GM19351 (cell line): ENCODE data around the gene MXD1.
"Not testable (repeated sequence)": the region's sequence is repeated elsewhere in the genome, so short reads cannot be mapped to it uniquely, and the experiment has no call there.

Experiments used
- ATAC-seq: cut with Tn5 transposase; IDR thresholded peaks from one replicate; pipeline ENCODE4 v1.9.1; 2021; ENCODE audit warnings: mild to moderate bottlenecking, moderate library complexity; ENCODE audit not compliant: unreplicated experiment

The MXD1 gene

GRCh38 chr2:69950671-69951070, 35.8 kb downstream of the MXD1 start:
- not testable (repeated sequence) for ATAC-seq

GRCh38 chr2:69952336-69953115, 37.6 kb downstream of the MXD1 start:
- no peak for ATAC-seq

- no peak for ATAC-seq
Observed at GRCh38 chr2:69954084-69954483, 39.2 kb downstream of the MXD1 start.

- ATAC-seq: no peak
Observed at GRCh38 chr2:69955029-69955428, 40.1 kb downstream of the MXD1 start.

- no peak for ATAC-seq
Observed at GRCh38 chr2:69956475-69956979, 41.6 kb downstream of the MXD1 start.

- ATAC-seq: no peak
Observed at GRCh38 chr2:69957965-69958364, 43.1 kb downstream of the MXD1 start.

- ATAC-seq: no peak
Observed at GRCh38 chr2:69958480-69958879, 43.6 kb downstream of the MXD1 start.

- ATAC-seq: no peak
Observed at GRCh38 chr2:69959425-69959824, 44.5 kb downstream of the MXD1 start.

- ATAC-seq: no peak
Observed at GRCh38 chr2:69960821-69961220, 45.9 kb downstream of the MXD1 start.

- ATAC-seq: no peak
Observed at GRCh38 chr2:69961496-69961895, 46.6 kb downstream of the MXD1 start, which contains the start of gene ASPRV1. TSS of gene ASPRV1 (minus strand) at chr2:69961631. CDS start at chr2:69961436, 195 bp downstream.

GRCh38 chr2:69962986-69963730, 48.2 kb downstream of the MXD1 start:
- ATAC-seq: no peak

GRCh38 chr2:69964353-69964841, 49.5 kb downstream of the MXD1 start:
- ATAC-seq: no peak

GRCh38 chr2:69965756-69966445, 51.0 kb downstream of the MXD1 start:
- no peak for ATAC-seq

- ATAC-seq: no peak
Observed at GRCh38 chr2:69966496-69966895, 51.6 kb downstream of the MXD1 start.

- no peak for ATAC-seq
Observed at GRCh38 chr2:69968609-69969008, 53.7 kb downstream of the MXD1 start.

- no peak for ATAC-seq
Observed at GRCh38 chr2:69969126-69969983, 54.4 kb downstream of the MXD1 start.

- ATAC-seq: no peak
Observed at GRCh38 chr2:69969991-69970390, 55.1 kb downstream of the MXD1 start.

GRCh38 chr2:69972822-69973221, 57.9 kb downstream of the MXD1 start:
- no peak for ATAC-seq

GRCh38 chr2:69973335-69973735, 58.4 kb downstream of the MXD1 start:
- ATAC-seq: no peak

- no peak for ATAC-seq
Observed at GRCh38 chr2:69975136-69975852, 60.4 kb downstream of the MXD1 start.
